LNCaP clone FGC (cell line): ENCODE data around the gene LSM5.

ENCODE experiments used
- DNase-seq: peaks from one replicate; pipeline ENCODE4 v3.0.0-alpha.2; 2011; ENCODE audit warnings: low read depth
- H3K4me3 ChIP-seq: 2 replicates; pipeline ENCODE4 v1.5.1; 2011; ENCODE audit warnings: mild to moderate bottlenecking, low read depth, low read length, control low read depth
- TF ChIP-seq, protein P1 (sequence below): IDR thresholded peaks from 2 replicates; pipeline ENCODE4 v1.5.1; 2012; ENCODE audit warnings: mild to moderate bottlenecking; ENCODE audit not compliant: control insufficient read depth, insufficient read depth; ENCODE audit errors: extremely low read depth

The LSM5 gene

DNA sequence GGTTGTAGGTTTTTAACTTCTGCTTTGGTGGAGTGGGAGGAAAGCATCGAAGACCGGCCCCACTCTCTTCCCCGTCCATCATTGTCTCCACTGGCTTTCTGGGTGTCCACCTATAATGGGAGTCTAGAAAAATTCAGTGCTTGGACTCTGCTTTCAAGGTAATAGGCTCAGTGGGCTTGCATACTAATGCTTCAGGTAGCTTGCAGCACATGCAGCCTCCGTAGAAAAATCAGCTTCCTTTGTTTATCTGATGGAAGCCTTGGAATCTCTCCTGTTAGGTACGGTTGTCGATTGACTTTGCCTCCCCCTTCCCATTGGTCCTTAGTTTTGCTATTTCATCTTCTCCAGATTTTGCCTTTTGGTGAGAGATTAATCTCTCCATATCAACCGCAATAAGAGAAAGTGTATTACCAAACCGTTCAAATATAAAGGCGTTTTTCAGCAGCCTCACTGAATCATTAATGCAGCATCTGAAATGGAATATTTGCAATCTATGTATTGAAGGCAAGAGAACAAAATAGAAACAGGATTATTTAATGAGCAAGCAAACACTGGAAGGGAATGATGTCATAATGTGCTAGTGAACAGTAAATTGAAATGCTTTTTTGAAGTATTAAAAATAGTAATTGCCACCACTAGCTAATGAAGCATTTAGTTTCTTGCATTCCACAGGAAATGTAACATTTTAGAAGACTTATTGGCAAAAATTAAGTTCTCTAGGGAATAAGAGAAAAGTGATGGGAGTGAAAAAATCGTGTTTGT, 6.1 kb upstream of the LSM5 start:
- TF ChIP-seq, protein P1, sequence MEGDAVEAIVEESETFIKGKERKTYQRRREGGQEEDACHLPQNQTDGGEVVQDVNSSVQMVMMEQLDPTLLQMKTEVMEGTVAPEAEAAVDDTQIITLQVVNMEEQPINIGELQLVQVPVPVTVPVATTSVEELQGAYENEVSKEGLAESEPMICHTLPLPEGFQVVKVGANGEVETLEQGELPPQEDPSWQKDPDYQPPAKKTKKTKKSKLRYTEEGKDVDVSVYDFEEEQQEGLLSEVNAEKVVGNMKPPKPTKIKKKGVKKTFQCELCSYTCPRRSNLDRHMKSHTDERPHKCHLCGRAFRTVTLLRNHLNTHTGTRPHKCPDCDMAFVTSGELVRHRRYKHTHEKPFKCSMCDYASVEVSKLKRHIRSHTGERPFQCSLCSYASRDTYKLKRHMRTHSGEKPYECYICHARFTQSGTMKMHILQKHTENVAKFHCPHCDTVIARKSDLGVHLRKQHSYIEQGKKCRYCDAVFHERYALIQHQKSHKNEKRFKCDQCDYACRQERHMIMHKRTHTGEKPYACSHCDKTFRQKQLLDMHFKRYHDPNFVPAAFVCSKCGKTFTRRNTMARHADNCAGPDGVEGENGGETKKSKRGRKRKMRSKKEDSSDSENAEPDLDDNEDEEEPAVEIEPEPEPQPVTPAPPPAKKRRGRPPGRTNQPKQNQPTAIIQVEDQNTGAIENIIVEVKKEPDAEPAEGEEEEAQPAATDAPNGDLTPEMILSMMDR: no peak
- no peak for DNase-seq

DNA sequence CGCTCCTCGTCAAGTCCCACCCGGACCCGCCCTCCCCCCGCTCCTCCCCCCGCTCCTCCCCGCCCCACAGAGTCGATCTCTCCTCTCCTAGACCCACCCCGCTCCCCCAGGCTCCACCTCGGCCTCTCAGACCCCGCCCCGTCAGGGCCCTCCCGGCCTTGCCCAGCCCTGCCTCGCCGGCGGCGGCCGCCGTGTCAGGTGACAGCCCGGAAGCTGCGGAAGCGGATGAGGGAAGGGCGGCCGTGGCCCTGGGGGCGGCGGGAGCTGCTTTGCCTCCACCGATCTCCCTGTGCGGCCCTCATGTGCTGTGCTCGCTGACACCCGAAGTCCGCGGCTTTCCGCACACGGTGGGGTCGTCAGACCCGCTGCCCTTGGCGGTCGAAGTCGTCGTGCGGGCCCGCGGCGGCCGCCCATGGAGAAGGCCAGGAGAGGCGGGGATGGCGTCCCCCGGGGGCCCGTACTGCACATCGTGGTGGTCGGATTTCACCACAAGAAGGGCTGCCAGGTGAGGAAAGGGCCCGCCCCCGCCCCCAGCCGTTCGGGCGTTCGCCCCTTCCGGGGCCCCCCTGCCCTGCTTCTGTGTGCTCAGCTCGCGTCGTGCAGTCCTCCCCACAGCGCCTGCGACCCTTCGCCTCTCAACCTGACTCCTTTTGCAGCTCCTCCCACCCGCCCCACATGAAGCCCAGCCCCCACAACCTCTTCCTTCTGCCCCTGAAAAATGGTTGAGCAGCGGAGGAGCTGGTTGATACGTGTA, 5.3 kb upstream of the LSM5 start, which contains the start of gene AVL9:
AVL9 (plus strand) TSS at position 192 of the 754 bp plus-strand sequence; CDS start at position 413, 221 bp downstream.
- peak; percentile 68 for DNase-seq
- peak within 1 kb of the TSS; percentile 83 for H3K4me3 ChIP-seq
- TF ChIP-seq, protein P1: no peak

More for the DNA sequence above, 6.1 kb upstream of the LSM5 start:
- peak overlapping the region; percentile 83 for H3K4me3 ChIP-seq

DNA sequence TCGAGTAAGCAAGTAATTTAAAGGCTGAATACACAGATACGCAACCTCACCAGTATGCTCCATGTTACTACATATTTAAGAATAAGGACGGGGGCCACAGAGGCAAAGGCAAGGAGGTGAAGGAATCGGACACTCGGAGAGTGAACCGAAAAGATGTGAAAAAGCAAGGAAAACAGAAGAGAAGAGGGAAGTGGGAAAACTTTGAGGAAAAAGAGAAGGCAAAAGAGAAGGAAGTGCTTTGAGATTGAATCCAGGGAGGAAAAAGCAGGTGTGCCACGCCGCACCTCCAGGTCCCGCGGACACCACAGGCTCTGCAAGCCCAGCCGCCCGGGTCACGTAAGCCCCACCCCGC, 4.7 kb upstream of the LSM5 start:
- TF ChIP-seq, protein P1: no peak
- no peak for DNase-seq

DNA sequence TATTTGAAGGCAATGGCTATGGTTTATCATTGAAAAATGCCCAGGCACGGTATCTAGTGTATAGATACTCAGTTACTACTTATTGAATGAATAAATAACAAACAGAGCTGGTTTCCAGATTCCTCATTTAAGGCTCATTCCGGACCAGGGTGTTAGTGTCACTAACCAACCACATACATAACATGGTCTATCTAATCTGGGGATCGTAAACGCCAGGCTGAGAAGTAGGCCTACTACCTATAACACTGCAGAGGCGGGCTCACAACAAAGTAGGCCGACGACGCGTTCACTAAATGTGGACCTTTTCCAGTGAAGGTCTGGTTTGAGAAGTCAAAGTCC, 423 bp downstream of the LSM5 start:
- peak overlapping the region; percentile 89 for H3K4me3 ChIP-seq
- TF ChIP-seq, protein P1: no peak
- no peak for DNase-seq

More for the DNA sequence above, 4.7 kb upstream of the LSM5 start:
- H3K4me3 ChIP-seq: peak overlapping the region; percentile 62

DNA sequence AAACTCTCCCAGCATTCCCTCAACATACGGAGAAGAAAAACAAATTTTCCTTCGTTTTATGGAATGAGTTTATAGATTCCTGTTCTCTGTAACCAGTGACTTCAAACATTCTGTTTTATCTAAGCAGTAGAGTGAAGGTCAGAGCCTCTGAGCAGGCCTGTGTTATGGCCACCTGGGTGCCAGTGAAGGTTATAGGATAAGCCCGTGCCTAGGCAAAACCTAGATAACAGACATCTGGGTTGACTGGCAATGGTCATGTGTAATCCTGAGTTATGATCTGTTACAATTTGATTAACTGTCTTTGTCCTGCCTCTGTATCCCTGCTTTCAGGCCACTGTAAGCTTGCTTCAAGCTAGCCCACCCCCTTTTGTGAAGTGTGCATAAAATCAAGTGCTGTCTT, 8.3 kb downstream of the LSM5 start:
- TF ChIP-seq, protein P1: no peak
- H3K4me3 ChIP-seq: no peak overlapping the region
- no peak for DNase-seq

DNA sequence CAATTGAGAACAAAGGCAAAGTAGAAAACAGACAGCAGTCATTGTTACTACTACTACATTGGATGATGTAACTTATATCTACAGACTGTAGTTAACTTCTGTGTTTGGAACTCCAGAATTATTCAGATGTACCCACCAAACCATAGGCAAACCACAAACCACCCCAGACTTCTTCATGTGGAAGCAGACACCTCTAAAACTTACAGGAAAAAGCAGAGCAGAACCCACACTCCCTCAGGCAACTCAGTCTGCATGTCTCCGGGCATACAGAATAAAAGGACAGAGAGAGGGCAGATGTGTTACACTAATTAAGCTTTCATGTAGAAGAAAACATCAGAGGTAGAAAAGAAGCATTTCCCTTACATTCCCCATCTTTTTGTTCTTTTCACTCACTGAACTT, 9.0 kb downstream of the LSM5 start:
- H3K4me3 ChIP-seq: no peak overlapping the region
- TF ChIP-seq, protein P1: no peak
- no peak for DNase-seq
